Measurements from ENCODE around the gene NOL12.

DNA sequence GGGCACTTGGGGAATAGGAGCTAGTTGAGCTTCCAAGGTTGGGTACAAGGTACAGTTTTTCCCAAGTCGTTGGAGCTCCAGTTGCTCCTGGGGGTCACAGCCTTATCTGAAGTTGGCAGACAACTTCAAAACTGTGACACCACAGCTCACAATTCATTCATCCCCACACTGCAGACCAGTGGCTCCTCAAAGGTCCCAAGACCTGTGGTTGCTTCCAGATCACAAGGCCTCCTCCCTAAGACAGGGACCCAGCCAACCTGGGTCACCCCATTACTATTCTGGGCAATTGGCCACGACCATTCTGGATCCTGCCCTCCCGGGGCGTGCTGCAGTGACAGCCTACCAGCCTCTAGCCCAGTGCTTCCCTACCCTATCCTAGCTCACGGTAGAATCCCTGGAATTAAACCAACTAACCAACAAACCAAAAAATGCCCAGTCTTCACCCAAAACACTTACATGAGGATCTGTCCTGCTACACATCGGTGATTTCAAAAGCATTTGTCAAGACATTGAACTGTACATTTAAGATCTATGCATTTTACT is 28.5 kb upstream of the NOL12 start:
- TF ChIP-seq, protein P1, sequence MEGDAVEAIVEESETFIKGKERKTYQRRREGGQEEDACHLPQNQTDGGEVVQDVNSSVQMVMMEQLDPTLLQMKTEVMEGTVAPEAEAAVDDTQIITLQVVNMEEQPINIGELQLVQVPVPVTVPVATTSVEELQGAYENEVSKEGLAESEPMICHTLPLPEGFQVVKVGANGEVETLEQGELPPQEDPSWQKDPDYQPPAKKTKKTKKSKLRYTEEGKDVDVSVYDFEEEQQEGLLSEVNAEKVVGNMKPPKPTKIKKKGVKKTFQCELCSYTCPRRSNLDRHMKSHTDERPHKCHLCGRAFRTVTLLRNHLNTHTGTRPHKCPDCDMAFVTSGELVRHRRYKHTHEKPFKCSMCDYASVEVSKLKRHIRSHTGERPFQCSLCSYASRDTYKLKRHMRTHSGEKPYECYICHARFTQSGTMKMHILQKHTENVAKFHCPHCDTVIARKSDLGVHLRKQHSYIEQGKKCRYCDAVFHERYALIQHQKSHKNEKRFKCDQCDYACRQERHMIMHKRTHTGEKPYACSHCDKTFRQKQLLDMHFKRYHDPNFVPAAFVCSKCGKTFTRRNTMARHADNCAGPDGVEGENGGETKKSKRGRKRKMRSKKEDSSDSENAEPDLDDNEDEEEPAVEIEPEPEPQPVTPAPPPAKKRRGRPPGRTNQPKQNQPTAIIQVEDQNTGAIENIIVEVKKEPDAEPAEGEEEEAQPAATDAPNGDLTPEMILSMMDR (IDR thresholded peaks at IDR 0.05; ENCODE audit: low read depth, low read length), result no peak
- TF ChIP-seq POLR2A (IDR thresholded peaks at IDR 0.05; ENCODE audit: extremely low read depth, insufficient read length), result peak; percentile 32

Data from NB4 (cell line).